Astrocyte (in vitro differentiated cells and primary cell): Measurements from ENCODE around the gene NUMA1.

Experiments
- CTCF ChIP-seq: IDR thresholded peaks from 2 replicates; pipeline ENCODE4 v1.5.1; 2011; ENCODE audit warnings: low read depth, mild to moderate bottlenecking, inconsistent platforms, low read length, moderate library complexity; ENCODE audit not compliant: insufficient read depth
- EZH2 ChIP-seq: IDR thresholded peaks from 2 replicates; pipeline ENCODE4 v1.6.1; 2012; ENCODE audit warnings: mild to moderate bottlenecking, low read length, inconsistent platforms; ENCODE audit not compliant: insufficient read depth

- no peak for TF ChIP-seq CTCF
- no peak for TF ChIP-seq EZH2
Measured at GRCh38 chr11:72100009-72100408, 19.7 kb upstream of the NUMA1 start.
